HFFc6 (cell line): Measurements from ENCODE around the gene RET. TPM values are rescaled to one million over a fixed set of nuclear protein-coding genes. Genes with fewer than 3 reads are reported as not detected.

Experiments used
- DNase-seq: peaks from one replicate; pipeline ENCODE4 v3.0.0-alpha.2; 2018
- H3K27ac Mint-ChIP-seq: 2 replicates; pipeline ENCODE4 v1.8.0; 2020; ENCODE audit warnings: mild to moderate bottlenecking, mixed read lengths
- H3K27me3 Mint-ChIP-seq: 2 replicates; pipeline ENCODE4 v1.8.0; 2021; ENCODE audit warnings: mild to moderate bottlenecking, moderate library complexity, mixed read lengths; ENCODE audit not compliant: insufficient read depth
- H3K36me3 Mint-ChIP-seq: 2 replicates; pipeline ENCODE4 v1.8.0; 2021; ENCODE audit warnings: low read depth, mixed read lengths
- H3K4me1 Mint-ChIP-seq: 2 replicates; pipeline ENCODE4 v1.8.0; 2020; ENCODE audit warnings: low read depth, mixed read lengths
- H3K4me3 Mint-ChIP-seq: 2 replicates; pipeline ENCODE4 v1.8.0; 2020; ENCODE audit warnings: mild to moderate bottlenecking, moderate library complexity, mixed read lengths
- H3K9me3 Mint-ChIP-seq: 2 replicates; pipeline ENCODE4 v1.8.0; 2020; ENCODE audit warnings: mild to moderate bottlenecking, mixed read lengths
- CTCF ChIP-seq: fragments of 200-600 bp; sonication (generic); IDR thresholded peaks from 2 replicates; pipeline ENCODE4 v1.5.0; 2021; ENCODE audit warnings: antibody characterized with exemption, mild to moderate bottlenecking
- total RNA-seq, 6 experiments: library from RNA; stranded (reverse); fragmentation: NEBNext Ultra II Directional; extraction: Animal tissue kit (Norgen Biotek cat#: 25700); gene quantifications; 2 replicates in 1 of 6; 3 replicates in 5 of 6; pipeline ENCODE4 v1.2.3, GENCODE V29; 2021

The RET gene
- total RNA-seq, 6 experiments from 2014 or later = 0.08 to 0.62 (median 0.46) TPM; not detected in 1

DNA sequence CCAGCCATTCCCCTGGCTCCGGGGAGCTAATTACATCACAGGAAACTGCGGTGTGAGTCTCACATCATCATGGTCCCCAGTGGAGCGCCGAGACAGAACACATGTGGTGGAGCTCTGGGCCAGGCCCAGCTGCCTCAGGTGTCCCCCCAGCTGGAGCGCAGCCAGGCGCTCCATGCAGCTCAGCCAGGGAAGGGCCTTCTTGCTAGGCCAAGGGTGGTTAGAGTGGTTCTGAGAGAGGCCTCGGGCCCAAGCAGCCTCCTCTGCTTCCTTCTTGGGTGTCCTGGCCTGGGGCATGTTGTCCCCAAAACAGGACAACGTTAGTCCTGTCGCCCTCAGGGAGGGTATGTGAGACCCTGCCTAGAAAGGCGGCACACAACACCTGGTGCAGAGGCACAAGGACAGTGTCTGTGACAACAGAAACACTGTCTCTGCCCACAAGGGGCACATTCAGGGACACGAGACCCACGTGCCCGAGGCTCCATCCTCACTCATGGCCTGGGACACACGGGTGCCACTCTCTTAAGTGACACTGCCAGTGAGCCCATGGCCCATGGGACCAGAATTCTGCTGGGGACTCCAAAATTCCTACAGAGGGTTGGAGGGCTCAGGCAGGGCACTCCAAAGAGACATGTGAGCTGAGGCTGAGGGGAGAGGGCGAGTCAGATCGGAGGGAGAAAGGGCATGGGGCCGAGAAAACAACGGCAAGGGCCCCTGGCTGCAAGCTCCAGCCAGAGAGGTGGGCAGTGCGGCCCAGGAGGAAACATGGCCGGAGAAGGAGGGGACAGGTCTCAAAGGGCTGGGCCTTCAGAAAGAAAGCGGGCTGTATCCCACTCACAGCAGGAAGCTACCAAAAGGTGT is 37.0 kb upstream of the RET start:
- Mint-ChIP-seq H3K27ac (no peak overlapping the region), H3K36me3 (no peaks in the 10 kb centered on the region), H3K4me1 (no peaks in the 10 kb centered on the region), H3K4me3 (no peak overlapping the region), H3K27me3 (peaks cover 25% of the 10 kb centered on the region), H3K9me3 (no peaks in the 10 kb centered on the region)
- DNase-seq = no peak
- no peak for TF ChIP-seq CTCF

DNA sequence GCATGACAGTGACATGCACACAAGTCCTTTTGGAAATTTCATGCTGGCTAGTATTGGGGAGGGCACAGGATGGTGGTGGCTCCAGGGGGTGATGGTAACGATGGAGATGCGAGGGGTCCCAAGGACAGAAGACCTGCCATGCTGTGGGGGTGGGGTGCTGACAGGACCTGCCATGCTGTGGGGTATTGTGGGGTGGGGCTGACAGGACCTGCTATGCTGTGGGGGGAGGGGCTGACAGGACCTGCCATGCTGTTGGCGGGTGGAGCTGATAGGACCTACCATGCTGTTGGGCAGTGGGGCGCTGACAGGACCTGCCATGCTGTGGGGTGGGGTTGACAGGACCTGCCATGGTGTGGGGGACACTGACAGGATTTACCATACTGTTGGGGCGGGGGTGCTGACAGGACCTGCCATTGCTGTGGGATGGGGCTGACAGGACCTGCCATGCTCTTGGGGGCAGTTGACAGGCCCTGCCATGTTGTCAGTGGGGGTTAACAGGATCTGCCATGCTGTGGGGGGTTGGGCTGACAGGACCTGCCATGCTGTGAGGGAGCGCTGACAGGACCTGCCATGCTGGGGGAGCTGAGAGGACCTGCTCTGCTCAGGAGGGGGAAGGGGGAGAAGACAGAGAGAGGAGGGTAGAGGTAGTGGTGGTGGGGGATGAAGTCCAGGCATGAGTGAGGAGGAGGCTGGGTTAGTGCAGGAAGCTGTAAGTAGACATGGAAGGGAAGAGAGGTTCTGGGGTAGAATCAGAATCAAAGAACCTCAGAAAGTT is 36.2 kb upstream of the RET start:
- no peak for TF ChIP-seq CTCF
- Mint-ChIP-seq H3K27me3 (peaks cover 25% of the 10 kb centered on the region), H3K4me1 (no peaks in the 10 kb centered on the region), H3K27ac (no peak overlapping the region), H3K4me3 (no peak overlapping the region), H3K9me3 (no peaks in the 10 kb centered on the region), H3K36me3 (no peaks in the 10 kb centered on the region)
- DNase-seq = no peak

- H3K27me3 Mint-ChIP-seq = peaks cover 17% of the 10 kb centered on the region
- no peak overlapping the region for H3K27ac Mint-ChIP-seq
- no peaks in the 10 kb centered on the region for H3K9me3 Mint-ChIP-seq
- no peaks in the 10 kb centered on the region for H3K36me3 Mint-ChIP-seq
- DNase-seq = no peak
- no peak for TF ChIP-seq CTCF
- no peak overlapping the region for H3K4me3 Mint-ChIP-seq
- H3K4me1 Mint-ChIP-seq = no peaks in the 10 kb centered on the region
These were observed 35.2 kb upstream of the RET start for GRCh38 chr10:43041422-43042342.

DNA sequence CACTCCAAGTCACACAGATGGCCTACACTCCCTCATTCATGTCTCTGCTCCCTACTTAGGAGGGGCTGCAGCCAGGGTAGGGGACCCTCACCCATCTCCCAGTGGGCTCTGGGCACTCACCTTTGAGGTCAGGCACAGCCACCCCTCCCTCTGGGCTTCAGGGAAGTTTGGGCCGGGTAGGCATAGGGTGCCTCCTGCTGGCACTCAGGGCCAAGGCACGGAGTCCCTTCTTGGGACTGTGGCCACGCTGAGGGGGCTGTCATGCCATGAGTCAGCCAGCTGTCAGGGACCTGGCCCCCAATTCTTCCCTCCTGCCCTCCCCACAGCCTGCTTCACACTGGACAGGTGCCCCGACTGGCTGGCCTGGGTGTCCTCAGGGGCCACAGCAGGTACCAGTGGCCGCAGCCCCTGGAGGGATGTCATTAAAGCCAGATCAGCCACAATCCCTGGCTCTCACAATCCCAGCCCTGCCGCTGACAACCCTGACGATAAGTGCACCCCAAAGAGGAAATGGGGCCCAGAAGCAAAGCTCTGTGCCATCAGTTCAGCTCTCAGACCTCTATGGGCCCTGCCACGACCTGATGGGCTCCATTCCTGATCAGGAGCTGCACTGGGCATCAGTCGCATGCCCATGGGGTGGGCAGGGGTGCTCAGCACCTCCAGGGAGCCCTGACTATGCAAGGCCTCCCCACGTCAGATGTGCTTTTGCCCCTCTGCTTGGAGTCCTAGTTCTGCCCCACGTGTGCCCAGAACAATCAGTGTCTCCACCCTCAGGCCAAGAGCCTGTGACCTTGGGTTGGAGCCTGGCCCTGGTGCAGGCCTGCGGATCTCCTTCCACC is 34.1 kb upstream of the RET start:
- Mint-ChIP-seq H3K9me3 (no peaks in the 10 kb centered on the region), H3K27me3 (peaks cover 12% of the 10 kb centered on the region), H3K27ac (no peak overlapping the region), H3K36me3 (no peaks in the 10 kb centered on the region), H3K4me1 (no peaks in the 10 kb centered on the region), H3K4me3 (no peak overlapping the region)
- no peak for DNase-seq
- no peak for TF ChIP-seq CTCF
